ENCODE results near the gene TBCEL.

The TBCEL gene

DNA sequence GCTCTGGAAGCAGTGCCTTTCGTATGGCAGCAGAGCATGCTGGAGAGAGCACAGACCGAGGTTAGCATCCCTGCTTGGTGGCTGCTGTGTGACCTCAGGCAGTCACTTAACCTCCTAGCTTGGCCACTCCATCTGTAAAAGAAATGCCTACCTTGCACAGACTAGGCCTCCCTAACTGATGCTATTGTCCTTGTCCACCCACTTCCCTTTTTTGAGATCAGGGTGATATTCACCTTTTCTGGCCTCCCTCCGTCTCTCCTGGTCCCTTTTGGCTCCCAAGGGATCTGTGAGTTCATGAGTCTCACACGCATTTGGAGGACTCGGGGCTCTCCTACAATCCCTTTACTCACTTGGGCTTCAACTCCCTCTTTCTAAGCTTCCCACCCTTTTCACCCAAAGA, 114.4 kb downstream of the TBCEL start:
- no peak overlapping the region for H3K27ac ChIP-seq (ENCODE audit: low read length)
- no peak overlapping the region for H3K4me2 ChIP-seq (ENCODE audit: low read depth, low read length)
- H2AFZ ChIP-seq (ENCODE audit: low read length): no peak overlapping the region
- H3K9me3 ChIP-seq (replicated peaks; ENCODE audit: insufficient read depth, low read length): no peaks in the 10 kb centered on the region
- no peaks in the 10 kb centered on the region for H3K36me3 ChIP-seq (replicated peaks; ENCODE audit: insufficient read depth, low read length)
- H3K9me2 ChIP-seq (replicated peaks; ENCODE audit: insufficient read depth, low read length): no peaks in the 10 kb centered on the region
- no peaks in the 10 kb centered on the region for H3K27me3 ChIP-seq (replicated peaks; ENCODE audit: insufficient read depth, low read length)
- H3K79me2 ChIP-seq (ENCODE audit: low read length): no peaks in the 10 kb centered on the region
- H3K9ac ChIP-seq (ENCODE audit: low read length): no peak overlapping the region
- no peaks in the 10 kb centered on the region for H3K4me1 ChIP-seq (ENCODE audit: low read length)
- DNase-seq: no peak
- TF ChIP-seq, protein P1, sequence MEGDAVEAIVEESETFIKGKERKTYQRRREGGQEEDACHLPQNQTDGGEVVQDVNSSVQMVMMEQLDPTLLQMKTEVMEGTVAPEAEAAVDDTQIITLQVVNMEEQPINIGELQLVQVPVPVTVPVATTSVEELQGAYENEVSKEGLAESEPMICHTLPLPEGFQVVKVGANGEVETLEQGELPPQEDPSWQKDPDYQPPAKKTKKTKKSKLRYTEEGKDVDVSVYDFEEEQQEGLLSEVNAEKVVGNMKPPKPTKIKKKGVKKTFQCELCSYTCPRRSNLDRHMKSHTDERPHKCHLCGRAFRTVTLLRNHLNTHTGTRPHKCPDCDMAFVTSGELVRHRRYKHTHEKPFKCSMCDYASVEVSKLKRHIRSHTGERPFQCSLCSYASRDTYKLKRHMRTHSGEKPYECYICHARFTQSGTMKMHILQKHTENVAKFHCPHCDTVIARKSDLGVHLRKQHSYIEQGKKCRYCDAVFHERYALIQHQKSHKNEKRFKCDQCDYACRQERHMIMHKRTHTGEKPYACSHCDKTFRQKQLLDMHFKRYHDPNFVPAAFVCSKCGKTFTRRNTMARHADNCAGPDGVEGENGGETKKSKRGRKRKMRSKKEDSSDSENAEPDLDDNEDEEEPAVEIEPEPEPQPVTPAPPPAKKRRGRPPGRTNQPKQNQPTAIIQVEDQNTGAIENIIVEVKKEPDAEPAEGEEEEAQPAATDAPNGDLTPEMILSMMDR (IDR thresholded peaks at IDR 0.05; ENCODE audit: low read length): no peak
- no peak for TF ChIP-seq EZH2phosphoT487 (IDR thresholded peaks at IDR 0.05; ENCODE audit: low read length)
- no peak overlapping the region for H3K4me3 ChIP-seq (ENCODE audit: low read length)
- no peaks in the 10 kb centered on the region for H3F3A ChIP-seq (ENCODE audit: insufficient read depth, low read length)
- H4K20me1 ChIP-seq (ENCODE audit: insufficient read depth, low read length): no peaks in the 10 kb centered on the region

DNA sequence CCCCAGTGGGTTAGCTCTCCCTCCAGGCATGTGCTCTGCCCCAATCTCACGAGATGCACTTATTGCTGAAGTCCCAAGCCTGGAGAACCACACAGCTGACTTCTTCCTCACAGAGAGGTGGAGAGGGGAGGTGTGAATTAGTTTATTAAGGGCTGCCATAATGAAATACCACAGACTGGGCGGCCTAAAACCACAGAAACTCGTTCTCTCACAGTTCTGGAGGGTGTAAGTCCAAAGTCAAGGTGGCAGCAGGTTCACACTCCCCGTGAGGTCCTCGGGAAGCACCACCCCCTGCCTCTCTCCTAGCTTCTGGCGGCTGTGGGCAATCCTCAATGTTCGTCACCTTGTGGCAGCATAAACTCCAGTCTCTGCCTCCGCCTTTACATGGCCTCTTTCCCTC, 116.5 kb downstream of the TBCEL start:
- no peak overlapping the region for H2AFZ ChIP-seq (ENCODE audit: low read length)
- H3K36me3 ChIP-seq (replicated peaks; ENCODE audit: insufficient read depth, low read length): no peaks in the 10 kb centered on the region
- no peak overlapping the region for H3K4me3 ChIP-seq (ENCODE audit: low read length)
- H3K9ac ChIP-seq (ENCODE audit: low read length): no peak overlapping the region
- H3F3A ChIP-seq (ENCODE audit: insufficient read depth, low read length): no peaks in the 10 kb centered on the region
- TF ChIP-seq EZH2phosphoT487 (IDR thresholded peaks at IDR 0.05; ENCODE audit: low read length) (no peak), EZH2 (optimal IDR thresholded peaks at IDR 0.05; ENCODE audit: low read depth, low read length) (no peak)
- TF ChIP-seq, protein P1 (IDR thresholded peaks at IDR 0.05; ENCODE audit: low read length): no peak
- H3K4me2 ChIP-seq (ENCODE audit: low read depth, low read length): no peak overlapping the region
- H3K9me2 ChIP-seq (replicated peaks; ENCODE audit: insufficient read depth, low read length): no peaks in the 10 kb centered on the region
- no peaks in the 10 kb centered on the region for H3K79me2 ChIP-seq (ENCODE audit: low read length)
- no peaks in the 10 kb centered on the region for H3K9me3 ChIP-seq (replicated peaks; ENCODE audit: insufficient read depth, low read length)
- no peaks in the 10 kb centered on the region for H3K27me3 ChIP-seq (replicated peaks; ENCODE audit: insufficient read depth, low read length)
- no peak overlapping the region for H3K27ac ChIP-seq (ENCODE audit: low read length)
- DNase-seq: no peak
- H3K4me1 ChIP-seq (ENCODE audit: low read length): no peaks in the 10 kb centered on the region
- no peaks in the 10 kb centered on the region for H4K20me1 ChIP-seq (ENCODE audit: insufficient read depth, low read length)
